Nephron progenitor cell (in vitro differentiated cells): ENCODE data around the gene DNM2.
A peak's percentile ranks its signal among the peaks of the same experiment; 100 is the strongest.
"Not testable (repeated sequence)": the region's sequence is repeated elsewhere in the genome, so short reads cannot be mapped to it uniquely, and the experiment has no call there.

Experiments used
- DNase-seq: peaks from one replicate; pipeline ENCODE4 v3.0.0; 2021
- H3K27ac Mint-ChIP-seq: 2 replicates; pipeline ENCODE4 v1.8.0; 2021; ENCODE audit warnings: mild to moderate bottlenecking, moderate library complexity, mixed read lengths
- H3K27me3 Mint-ChIP-seq: 2 replicates; pipeline ENCODE4 v1.8.0; 2021; ENCODE audit warnings: mild to moderate bottlenecking, low read depth, mixed read lengths; ENCODE audit not compliant: poor library complexity
- H3K36me3 Mint-ChIP-seq: 2 replicates; pipeline ENCODE4 v1.8.0; 2021; ENCODE audit warnings: low read depth, mixed read lengths
- H3K4me1 Mint-ChIP-seq: 2 replicates; pipeline ENCODE4 v1.8.0; 2021; ENCODE audit warnings: mixed read lengths
- H3K4me3 Mint-ChIP-seq: 2 replicates; pipeline ENCODE4 v1.8.0; 2021; ENCODE audit warnings: mild to moderate bottlenecking, moderate library complexity, mixed read lengths
- H3K9me3 Mint-ChIP-seq: 2 replicates; pipeline ENCODE4 v1.8.0; 2021; ENCODE audit warnings: mild to moderate bottlenecking, moderate library complexity, mixed read lengths
- TF ChIP-seq, protein P1 (sequence below): fragments of 200-600 bp; sonication (generic); IDR thresholded peaks from 2 replicates; pipeline ENCODE4 v1.5.0; 2021; ENCODE audit warnings: antibody characterized with exemption

Gene DNM2

GRCh38 chr19:10756371-10756770 is 38.5 kb downstream of the DNM2 start:
- no peak for DNase-seq
- TF ChIP-seq, protein P1, sequence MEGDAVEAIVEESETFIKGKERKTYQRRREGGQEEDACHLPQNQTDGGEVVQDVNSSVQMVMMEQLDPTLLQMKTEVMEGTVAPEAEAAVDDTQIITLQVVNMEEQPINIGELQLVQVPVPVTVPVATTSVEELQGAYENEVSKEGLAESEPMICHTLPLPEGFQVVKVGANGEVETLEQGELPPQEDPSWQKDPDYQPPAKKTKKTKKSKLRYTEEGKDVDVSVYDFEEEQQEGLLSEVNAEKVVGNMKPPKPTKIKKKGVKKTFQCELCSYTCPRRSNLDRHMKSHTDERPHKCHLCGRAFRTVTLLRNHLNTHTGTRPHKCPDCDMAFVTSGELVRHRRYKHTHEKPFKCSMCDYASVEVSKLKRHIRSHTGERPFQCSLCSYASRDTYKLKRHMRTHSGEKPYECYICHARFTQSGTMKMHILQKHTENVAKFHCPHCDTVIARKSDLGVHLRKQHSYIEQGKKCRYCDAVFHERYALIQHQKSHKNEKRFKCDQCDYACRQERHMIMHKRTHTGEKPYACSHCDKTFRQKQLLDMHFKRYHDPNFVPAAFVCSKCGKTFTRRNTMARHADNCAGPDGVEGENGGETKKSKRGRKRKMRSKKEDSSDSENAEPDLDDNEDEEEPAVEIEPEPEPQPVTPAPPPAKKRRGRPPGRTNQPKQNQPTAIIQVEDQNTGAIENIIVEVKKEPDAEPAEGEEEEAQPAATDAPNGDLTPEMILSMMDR, result no peak
- Mint-ChIP-seq H3K36me3 (peaks cover 18% of the 10 kb centered on the region), H3K27ac (peak overlapping the region; percentile 75), H3K27me3 (no peaks in the 10 kb centered on the region), H3K4me1 (peaks cover 21% of the 10 kb centered on the region), H3K9me3 (no peaks in the 10 kb centered on the region), H3K4me3 (no peak overlapping the region)

DNA sequence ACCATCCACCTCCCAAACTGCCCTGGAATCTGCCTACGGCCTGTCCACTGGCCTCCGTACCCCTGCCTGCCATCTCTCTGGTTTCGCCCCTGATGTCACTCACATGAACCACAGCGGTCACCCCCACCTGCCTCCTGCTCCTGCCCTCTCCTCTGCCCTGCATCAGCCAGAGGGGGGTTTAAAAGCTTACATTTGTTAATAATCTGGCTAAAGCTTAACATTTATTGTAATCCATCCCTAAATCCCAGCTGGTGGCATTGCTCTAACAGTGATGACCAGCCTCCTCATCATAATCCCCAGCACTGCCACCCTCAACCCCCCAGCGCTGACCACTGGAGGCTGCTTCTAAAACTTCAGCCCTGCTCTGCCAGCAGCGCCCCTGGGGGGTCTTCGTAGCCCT is 38.9 kb downstream of the DNM2 start:
- Mint-ChIP-seq H3K27me3 (no peaks in the 10 kb centered on the region), H3K9me3 (no peaks in the 10 kb centered on the region), H3K4me1 (peaks cover 21% of the 10 kb centered on the region), H3K27ac (peak overlapping the region; percentile 75), H3K4me3 (no peak overlapping the region), H3K36me3 (peaks cover 22% of the 10 kb centered on the region)
- no peak for DNase-seq
- TF ChIP-seq, protein P1, result no peak

DNA sequence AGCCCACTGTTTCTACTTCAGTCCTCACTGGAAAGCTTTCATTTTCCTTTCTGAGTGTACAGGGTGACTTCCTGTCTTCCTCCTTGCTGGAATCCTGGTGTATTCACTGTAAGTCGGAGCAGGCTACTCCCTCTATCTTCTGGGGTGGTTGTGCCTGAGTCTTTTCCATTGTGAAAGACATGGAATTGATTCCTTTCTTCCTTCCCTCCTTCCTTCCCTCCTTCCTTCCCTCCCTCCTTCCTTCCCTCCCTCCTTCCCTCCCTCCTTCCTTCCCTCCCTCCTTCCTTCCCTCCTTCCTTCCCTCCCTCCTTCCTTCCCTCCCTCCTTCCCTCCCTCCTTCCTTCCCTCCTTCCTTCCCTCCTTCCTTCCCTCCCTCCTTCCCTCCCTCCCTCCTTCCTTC is 40.2 kb downstream of the DNM2 start:
- not testable (repeated sequence) for H3K9me3 Mint-ChIP-seq, DNase-seq, H3K4me3 Mint-ChIP-seq, H3K27me3 Mint-ChIP-seq, H3K27ac Mint-ChIP-seq
- peaks cover 23% of the 10 kb centered on the region for H3K36me3 Mint-ChIP-seq
- peaks cover 21% of the 10 kb centered on the region for H3K4me1 Mint-ChIP-seq

- Mint-ChIP-seq H3K27ac (peak overlapping the region; percentile 79), H3K36me3 (peaks cover 23% of the 10 kb centered on the region), H3K9me3 (no peaks in the 10 kb centered on the region), H3K27me3 (no peaks in the 10 kb centered on the region), H3K4me1 (peaks cover 21% of the 10 kb centered on the region), H3K4me3 (no peak overlapping the region)
- TF ChIP-seq, protein P1, result no peak
- no peak for DNase-seq
Measured at GRCh38 chr19:10758978-10759377, 41.1 kb downstream of the DNM2 start.

DNA sequence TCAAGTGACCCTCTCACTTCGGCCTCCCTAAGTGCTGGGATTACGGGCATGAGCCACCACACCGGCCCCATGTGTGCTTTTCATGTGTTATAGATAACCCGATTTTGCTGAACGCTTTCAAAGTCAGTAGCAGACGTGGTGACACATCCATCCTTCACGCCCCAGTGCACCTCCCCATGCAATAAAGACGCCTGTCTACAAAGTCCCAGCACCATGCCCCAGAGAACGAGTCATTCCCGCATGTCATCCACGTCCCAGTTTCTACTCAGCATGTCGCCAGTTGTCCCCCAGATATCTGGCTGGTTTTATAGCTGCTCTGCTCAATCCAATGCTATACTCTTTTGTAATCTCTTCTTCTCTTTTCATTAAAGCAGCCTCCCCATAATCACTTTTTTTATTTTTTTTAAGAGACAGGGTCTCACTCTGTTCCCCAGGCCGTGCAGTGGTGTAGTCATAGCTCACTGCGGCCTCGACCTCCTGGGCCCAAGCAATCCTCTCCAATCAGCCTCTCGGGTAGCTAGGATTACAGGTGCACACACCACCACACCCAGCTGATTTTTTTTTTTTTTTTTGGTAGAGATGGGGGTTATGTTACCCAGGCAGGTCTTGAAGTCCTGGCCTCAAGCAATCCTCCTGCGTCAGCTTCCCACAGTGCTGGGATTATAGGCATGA is 42.5 kb downstream of the DNM2 start:
- Mint-ChIP-seq H3K27ac (peak overlapping the region; percentile 96), H3K4me3 (peak overlapping the region; percentile 6), H3K27me3 (no peaks in the 10 kb centered on the region)

DNA sequence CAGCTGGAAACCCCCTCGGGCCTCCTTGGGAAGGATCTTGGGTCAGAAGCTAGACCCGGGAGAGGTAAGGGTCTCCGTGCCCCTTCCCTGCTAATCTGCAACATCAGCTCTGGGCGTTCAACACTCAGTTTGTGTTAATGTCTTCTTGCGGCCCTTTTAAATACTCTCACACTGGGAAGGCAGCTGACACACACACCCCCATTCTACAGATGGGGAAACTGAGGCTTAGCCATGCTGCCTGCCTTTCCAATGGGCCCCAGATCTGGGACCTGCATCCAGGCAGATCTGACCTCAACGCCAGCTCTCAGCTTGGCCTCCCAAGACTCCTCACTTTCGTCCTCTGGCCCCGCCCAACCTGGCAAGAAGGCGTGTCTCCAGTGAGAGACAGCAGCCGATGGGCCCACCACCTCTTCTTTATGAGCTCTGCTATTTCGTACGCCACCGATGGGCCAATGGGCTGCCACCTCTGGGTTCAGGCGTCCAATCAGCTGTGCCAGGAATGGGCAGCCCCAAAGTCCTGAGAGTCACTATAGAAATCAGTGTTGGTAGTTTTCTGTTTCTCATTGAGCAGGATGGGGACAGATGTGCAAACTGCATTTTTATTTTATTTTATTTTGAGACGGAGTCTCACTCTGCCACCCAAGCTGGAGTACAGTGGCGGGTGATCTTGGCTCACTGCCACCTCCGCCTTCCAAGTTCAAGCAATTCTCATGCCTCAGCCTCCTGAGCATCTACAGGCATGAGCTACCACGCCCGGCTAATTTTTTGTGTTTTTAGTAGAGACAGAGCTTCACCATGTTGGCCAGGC is 43.8 kb downstream of the DNM2 start:
- TF ChIP-seq, protein P1, result no peak
- Mint-ChIP-seq H3K36me3 (peaks cover 19% of the 10 kb centered on the region), H3K27me3 (no peaks in the 10 kb centered on the region), H3K27ac (no peak overlapping the region), H3K4me1 (peaks cover 37% of the 10 kb centered on the region), H3K4me3 (no peak overlapping the region), H3K9me3 (no peaks in the 10 kb centered on the region)
- no peak for DNase-seq

More for the DNA sequence above, 42.5 kb downstream of the DNM2 start:
- Mint-ChIP-seq H3K36me3 (peaks cover 19% of the 10 kb centered on the region), H3K4me1 (peaks cover 33% of the 10 kb centered on the region), H3K9me3 (no peaks in the 10 kb centered on the region)
- DNase-seq, result peak; percentile 47
- TF ChIP-seq, protein P1, result no peak
